Activated CD4-positive, alpha-beta T cell treated with anti-CD3 and anti-CD28 coated beads for 36 hours (primary cell): ENCODE results near the gene TREML4. TPM values are rescaled to one million over a fixed set of nuclear protein-coding genes. Genes with fewer than 3 reads are reported as not detected.
A peak's percentile ranks its signal among the peaks of the same experiment; 100 is the strongest.

Experiments
- ATAC-seq: fragments of 200-7000 bp; cut with Tn5 transposase; one replicate; pipeline ENCODE4 v1.10.0; 2021; ENCODE audit warnings: mild to moderate bottlenecking, moderate library complexity
- CTCF ChIA-PET: fragments of 350-600 bp; sonication (Branson Sonifier 250); formaldehyde crosslinking; loops from one replicate; lab custom pipeline; 2021; ENCODE audit warnings: antibody characterized with exemption; lab: Charles Lee
- POLR2A ChIA-PET: fragments of 350-600 bp; sonication (Branson Sonifier 250); formaldehyde crosslinking; loops from one replicate; lab custom pipeline; 2021; ENCODE audit warnings: antibody characterized with exemption, inconsistent platforms; lab: Charles Lee
- DNase-seq: peaks from one replicate; pipeline ENCODE4 v3.0.0-alpha.2; 2020
- H3K27ac Mint-ChIP-seq: one replicate; pipeline ENCODE4 v1.8.0; 2021; ENCODE audit warnings: mixed read lengths
- H3K27me3 Mint-ChIP-seq: one replicate; pipeline ENCODE4 v1.8.0; 2021; ENCODE audit warnings: mixed read lengths
- H3K36me3 Mint-ChIP-seq: one replicate; pipeline ENCODE4 v1.8.0; 2021; ENCODE audit warnings: low read depth, mixed read lengths
- H3K4me1 Mint-ChIP-seq: one replicate; pipeline ENCODE4 v1.8.0; 2021; ENCODE audit warnings: mixed read lengths
- H3K4me3 Mint-ChIP-seq: one replicate; pipeline ENCODE4 v1.8.0; 2021; ENCODE audit warnings: mild to moderate bottlenecking, moderate library complexity, mixed read lengths
- H3K9me3 Mint-ChIP-seq: one replicate; pipeline ENCODE4 v1.8.0; 2021; ENCODE audit warnings: low read depth, mixed read lengths
- intact Hi-C, 2 experiments: fragments of 100-400 bp; cut with DNase I in 1 of 2; cut with micrococcal nuclease in 1 of 2; formaldehyde crosslinking; loops; one replicate each; pipeline versions ENCODE4 v1.14.2 to v1.15.1; 2022 to 2024; cut with DNase I, micrococcal nuclease
- total RNA-seq, 2 experiments: library from RNA; stranded (reverse); gene quantifications; one replicate each; pipeline ENCODE4 v1.2.3, GENCODE V29; 2021

The TREML4 gene
- total RNA-seq, 2 experiments from 2014 or later = not detected

DNA sequence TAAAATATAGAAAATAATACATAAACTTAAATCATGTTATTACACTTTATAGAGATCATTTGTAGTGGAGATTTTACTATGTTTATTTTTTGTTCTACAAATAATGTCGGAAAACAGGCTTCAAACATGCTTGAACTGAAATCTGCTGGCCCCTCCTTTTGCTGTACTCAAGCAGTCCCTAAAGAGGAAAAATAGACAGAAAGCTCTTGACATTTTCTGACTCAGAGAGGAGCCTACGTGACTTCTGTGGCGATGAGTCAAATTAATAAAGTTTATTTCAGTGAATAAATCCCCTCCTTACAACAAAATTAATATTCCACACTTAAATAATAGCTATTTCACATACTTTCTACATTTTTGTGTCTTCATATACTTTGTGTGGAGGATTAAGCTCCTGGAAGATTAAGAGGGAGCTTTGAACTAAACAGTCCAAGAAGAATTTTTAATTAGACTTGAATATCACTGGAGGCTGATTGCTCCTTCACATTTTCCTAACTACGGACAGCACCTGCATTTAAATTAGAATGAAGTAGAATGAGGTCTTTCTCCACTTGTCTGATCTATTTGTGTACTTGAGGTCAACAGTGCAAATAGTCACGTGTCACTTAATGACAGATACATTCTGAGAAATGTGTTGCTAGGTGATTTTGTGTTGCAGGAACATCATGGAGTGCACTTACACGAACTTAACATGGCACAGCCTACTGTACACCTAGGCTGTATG lies 60.0 kb downstream of the TREML4 start:
- ChIA-PET CTCF (interaction anchor here (1.1 to 2.5 kb wide), 2 partner anchors 10 to 11 kb away, joined by 3 to 7 read pairs; no protein-coding TSS in a partner anchor), POLR2A (no interaction called here)
- Mint-ChIP-seq H3K4me1 (peaks cover 13% of the 10 kb centered on the region), H3K27ac (peak overlapping the region; percentile 19), H3K36me3 (no peaks in the 10 kb centered on the region), H3K4me3 (no peak overlapping the region), H3K27me3 (no peaks in the 10 kb centered on the region), H3K9me3 (no peaks in the 10 kb centered on the region)
- intact Hi-C loops = no loop called here
- ATAC-seq (peak; percentile 75), DNase-seq (no peak)

Other genes starting within 250 kb of the TREML4 start
- 1 to 10 TPM; 1.8 to 1.9 TPM for gene UNC5CL, start 189.1 kb upstream of the TREML4 start, total RNA-seq
- not detected for gene TSPO2, start 185.9 kb upstream of the TREML4 start, total RNA-seq
- not detected for gene APOBEC2, start 175.1 kb upstream of the TREML4 start, total RNA-seq
- gene OARD1, start 156.0 kb upstream of the TREML4 start, total RNA-seq = 10 to 100 TPM; 35.3 to 45.1 TPM
- gene NFYA, start 155.4 kb upstream of the TREML4 start, total RNA-seq = 10 to 100 TPM; 31.5 to 38.2 TPM
- gene TREML1, start 74.0 kb upstream of the TREML4 start, total RNA-seq = not detected
- gene TREM2, start 65.2 kb upstream of the TREML4 start, total RNA-seq = not detected
- gene TREML2, start 27.2 kb upstream of the TREML4 start, total RNA-seq = 1 to 10 TPM; 7.1 to 8.2 TPM
- gene TREM1, start 58.3 kb downstream of the TREML4 start, total RNA-seq = under 1 TPM; 0.62 to 0.86 TPM
- not detected for gene NCR2, start 107.3 kb downstream of the TREML4 start, total RNA-seq